H1 (cell line): ENCODE data around the gene HEATR5A. TPM values are rescaled to one million over a fixed set of nuclear protein-coding genes. Genes with fewer than 3 reads are reported as not detected.

Experiments used
- CHD7 ChIP-seq: fragments of 300-600 bp; sonication (generic); IDR thresholded peaks from 2 replicates; pipeline ENCODE4 v1.7.1; 2012; ENCODE audit warnings: low read length, moderate library complexity, mild to moderate bottlenecking, inconsistent platforms; ENCODE audit not compliant: insufficient replicate concordance
- KDM4A ChIP-seq: IDR thresholded peaks from one replicate; pipeline ENCODE4 v1.7.1; 2012; ENCODE audit warnings: low read depth, mild to moderate bottlenecking, moderate library complexity, low read length, inconsistent platforms; ENCODE audit not compliant: severe bottlenecking
- NANOG ChIP-seq: IDR thresholded peaks from 2 replicates; pipeline ENCODE4 v1.6.1; 2011; ENCODE audit warnings: low read length, low read depth, mild to moderate bottlenecking, inconsistent platforms; ENCODE audit not compliant: insufficient read depth, poor library complexity, severe bottlenecking
- NRF1 ChIP-seq: IDR thresholded peaks from 2 replicates; pipeline ENCODE4 v1.6.1; 2011; ENCODE audit warnings: mild to moderate bottlenecking, low read depth, low read length, improper control_type of control experiment
- SIRT6 ChIP-seq: IDR thresholded peaks from one replicate; pipeline ENCODE4 v1.7.1; 2012; ENCODE audit warnings: low read length, inconsistent platforms
- TCF12 ChIP-seq: IDR thresholded peaks from 2 replicates; pipeline ENCODE4 v1.6.1; 2011; ENCODE audit warnings: low read depth, mild to moderate bottlenecking, low read length
- polyA plus RNA-seq, 7 experiments: library from polyadenylated mRNA; depleted of rRNA in 3 of 7; stranded (reverse) in 5 of 7; unstranded in 2 of 7; fragments of >200 nt in 5 of 7; fragments of 200-250 nt in 2 of 7; gene quantifications; 1 replicate in 5 of 7; 2 replicates in 1 of 7; 4 replicates in 1 of 7; pipeline versions ENCODE4 v1.2.1 to v1.2.3, GENCODE V29; 2011 to 2013; ENCODE audit warnings: missing spikeins in 2 of 7, mixed read lengths in 2 of 7
- total RNA-seq: library from RNA; stranded (reverse); fragmentation: NEBNext Ultra II Directional; extraction: Animal tissue kit (Norgen Biotek cat#: 25700); gene quantifications from 2 replicates; pipeline ENCODE4 v1.2.1, GENCODE V29; 2021

The HEATR5A gene
- total and polyA plus RNA-seq, 2 of the 8 experiments (the other 6 are each of a cell fraction or from before 2014, with no cell fraction given), result 9.0 to 36.2 TPM

GRCh38 chr14:31386271-31386670 lies 34.1 kb downstream of the HEATR5A start (continued):
- TF ChIP-seq CHD7 (no peak), TCF12 (no peak), NANOG (no peak), NRF1 (no peak), KDM4A (no peak), SIRT6 (no peak)
